ENCODE results near the gene GASK1B.
A peak's percentile ranks its signal among the peaks of the same experiment; 100 is the strongest.

GASK1B gene

DNA sequence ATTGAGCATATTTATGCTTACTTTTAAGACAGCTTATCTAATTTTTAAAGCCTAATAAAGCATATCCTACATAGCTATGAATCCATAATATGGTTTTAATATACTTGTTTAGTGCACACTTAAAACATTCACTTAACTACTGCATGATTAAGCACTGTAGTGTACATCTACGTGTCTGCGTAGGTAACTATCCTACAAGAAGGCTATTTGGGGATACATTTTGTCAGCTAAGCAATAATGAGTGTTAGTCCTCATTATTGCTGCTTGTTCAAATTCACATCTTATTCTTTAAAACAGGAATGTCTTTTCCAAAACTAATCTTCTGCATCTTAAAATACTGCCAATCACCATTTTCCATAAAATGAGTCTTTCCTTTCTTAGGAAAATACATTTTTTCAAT, 38.6 kb downstream of the GASK1B start:
- no peak for DNase-seq

DNA sequence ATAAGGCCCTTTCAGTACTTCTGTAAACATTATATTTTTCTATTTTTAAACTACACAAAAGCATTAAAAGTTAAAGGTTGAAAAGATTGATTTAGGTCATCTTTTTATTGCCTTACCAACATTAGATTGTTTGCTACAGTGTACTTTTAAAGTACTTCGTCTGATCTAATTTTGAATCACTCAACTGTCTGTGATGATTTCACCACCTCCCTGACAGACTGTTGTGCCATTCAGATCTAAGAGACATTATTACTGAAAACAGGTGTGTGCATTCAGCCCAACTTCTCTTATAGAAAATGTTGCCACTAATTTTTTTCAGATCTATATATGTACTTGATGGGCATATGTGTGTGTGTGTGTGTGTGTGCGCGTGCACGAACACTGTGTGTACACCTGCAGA, 39.3 kb downstream of the GASK1B start:
- DNase-seq = no peak

DNA sequence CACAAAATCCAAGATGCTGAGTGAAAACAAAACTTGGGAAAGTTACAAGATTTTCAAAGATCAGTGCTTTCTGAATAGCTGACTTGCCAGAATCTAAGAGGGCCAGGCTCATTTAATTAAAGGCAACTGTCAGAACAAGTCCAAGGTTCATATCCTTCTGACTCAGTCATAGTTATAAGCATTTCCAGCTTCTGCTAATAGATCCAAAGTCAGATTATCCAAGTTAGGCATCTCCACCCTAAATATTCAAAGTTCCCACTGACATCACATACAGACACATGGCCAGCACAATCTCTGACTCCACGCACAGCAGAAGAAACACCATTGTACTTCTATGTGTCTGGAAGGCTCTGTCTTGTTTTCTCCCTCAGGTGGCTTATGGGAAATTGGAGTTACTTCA, 41.8 kb downstream of the GASK1B start:
- no peak for DNase-seq

DNA sequence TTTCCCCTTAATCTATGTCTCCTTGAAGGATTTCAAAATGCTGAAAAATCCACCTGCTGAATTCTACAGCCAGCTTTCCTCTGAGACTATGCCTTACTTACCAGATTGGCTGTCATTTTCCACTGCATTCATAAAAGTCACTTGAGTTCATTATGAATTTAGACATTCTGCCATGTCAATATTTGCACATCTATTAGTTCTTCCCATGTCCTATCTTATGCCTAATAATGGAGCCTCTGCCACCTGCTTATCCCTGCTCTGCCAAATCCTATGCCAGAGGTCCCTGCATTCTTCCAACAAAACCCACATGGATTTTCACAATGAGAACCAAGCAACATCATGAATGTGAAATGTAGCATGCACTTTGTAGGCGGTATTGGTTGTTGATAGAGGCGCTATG, 42.6 kb downstream of the GASK1B start:
- DNase-seq = peak; percentile 41

- DNase-seq = no peak
These were observed 43.1 kb downstream of the GASK1B start for GRCh38 chr4:158129694-158130093.

DNA sequence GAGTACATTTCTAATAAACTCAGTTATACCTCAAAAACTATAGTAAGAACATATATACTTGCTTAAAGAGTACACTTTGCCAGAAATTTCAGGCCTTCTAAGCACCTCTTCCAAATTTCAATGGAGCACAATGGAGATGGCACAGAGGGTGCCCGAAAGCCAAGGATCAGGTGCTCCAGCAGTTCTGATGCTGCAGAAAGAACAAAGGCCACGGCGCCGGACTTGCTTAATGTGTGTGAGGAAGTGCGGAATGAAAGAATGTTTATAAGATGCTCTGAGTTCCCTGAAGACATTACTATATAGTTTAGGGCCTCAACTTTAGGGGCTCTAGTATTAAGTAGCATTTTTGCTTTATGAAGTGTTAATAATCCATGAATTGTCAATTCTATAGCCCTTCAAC, 44.3 kb downstream of the GASK1B start:
- DNase-seq = no peak

DNA sequence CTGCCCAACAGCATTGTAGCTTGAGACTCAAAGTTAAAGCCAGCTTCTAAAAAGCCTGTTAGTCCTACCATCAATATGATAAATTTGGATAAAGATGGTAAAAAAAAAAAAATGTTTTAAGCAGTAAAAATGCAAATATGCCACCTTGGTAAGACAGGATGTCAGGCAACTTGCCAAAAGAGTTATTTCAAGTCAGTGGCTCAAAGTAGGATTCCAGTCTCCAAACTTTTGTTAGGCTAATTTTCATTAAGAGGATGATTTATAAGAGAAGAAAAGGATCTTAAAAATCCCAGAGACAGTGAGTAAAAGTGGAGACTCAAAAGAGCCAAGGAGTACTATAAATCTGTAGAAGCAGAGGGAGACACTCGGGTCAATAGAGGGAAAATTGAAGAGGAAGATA, 47.5 kb downstream of the GASK1B start:
- DNase-seq = no peak
